ENCODE results near the gene PCMTD2. TPM values are rescaled to one million over a fixed set of nuclear protein-coding genes. Genes with fewer than 3 reads are reported as not detected.

Gene PCMTD2
- total RNA-seq, 1 experiment from 2014 or later, result 52.0 TPM

DNA sequence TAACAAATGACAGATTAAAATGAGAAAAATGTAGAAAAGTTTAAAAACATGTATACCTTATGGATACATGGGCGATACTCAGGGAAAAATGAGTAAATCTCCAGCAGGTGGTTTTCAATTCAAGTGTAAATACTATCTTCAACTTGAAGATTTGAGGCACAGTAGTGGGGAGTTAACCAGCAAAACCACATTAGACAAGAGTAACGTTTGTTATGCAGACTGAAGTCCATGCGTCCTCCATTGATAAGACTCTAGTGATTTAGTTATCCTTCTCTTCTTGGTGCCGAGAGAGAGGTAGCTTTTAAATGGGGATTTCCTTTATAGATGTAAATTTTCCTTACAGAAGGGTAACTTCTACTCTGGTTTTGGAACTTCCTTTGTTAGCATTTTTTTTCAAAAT lies 28.1 kb downstream of the PCMTD2 start:
- H3K23me2 ChIP-seq (ENCODE audit: insufficient read length, low read depth, low read length, poor library complexity, severe bottlenecking), result no peaks in the 10 kb centered on the region
- no peak overlapping the region for H3K27ac Mint-ChIP-seq

More for the DNA sequence above, 28.1 kb downstream of the PCMTD2 start:
- Histone ChIP-seq H3K4ac (ENCODE audit: low read depth, low read length) (no peak overlapping the region), H3K56ac (ENCODE audit: insufficient read length, low read depth, low read length) (no peak overlapping the region), H3K9me3 (ENCODE audit: control insufficient read depth, low read depth, low read length) (peaks cover 8% of the 10 kb centered on the region), H3K4me2 (ENCODE audit: insufficient read depth, insufficient read length, low read length) (no peak overlapping the region), H4K20me1 (ENCODE audit: control insufficient read depth, insufficient read depth, insufficient read length) (no peaks in the 10 kb centered on the region), H4K8ac (replicated peaks; ENCODE audit: insufficient read length, low read depth, low read length) (no peak overlapping the region), H2BK20ac (ENCODE audit: low read depth, low read length, poor library complexity, severe bottlenecking) (no peak overlapping the region), H3K27me3 (ENCODE audit: insufficient read depth, low read length) (no peaks in the 10 kb centered on the region), H2BK15ac (ENCODE audit: low read depth, low read length) (no peak overlapping the region), H3K18ac (ENCODE audit: insufficient read length, low read depth, low read length) (no peak overlapping the region), H2AK5ac (ENCODE audit: insufficient read length, low read length) (no peak overlapping the region), H3K79me1 (ENCODE audit: insufficient read depth, low read depth, low read length, poor library complexity, severe bottlenecking) (no peaks in the 10 kb centered on the region), H3K14ac (ENCODE audit: insufficient read depth, low read length) (no peak overlapping the region), H4K5ac (ENCODE audit: insufficient read length, low read depth, low read length) (no peak overlapping the region), H3K9ac (ENCODE audit: extremely low read depth, insufficient read length, low read length) (no peak overlapping the region), H2BK12ac (ENCODE audit: insufficient read length, low read depth, low read length) (no peak overlapping the region), H2AFZ (ENCODE audit: low read length) (no peak overlapping the region), H3K79me2 (ENCODE audit: insufficient read depth, low read length) (no peaks in the 10 kb centered on the region), H3K23ac (ENCODE audit: insufficient read length, low read depth, low read length) (no peak overlapping the region), H3K27ac (ENCODE audit: insufficient read length, low read depth, low read length) (no peak overlapping the region), H2BK5ac (ENCODE audit: insufficient read length, low read length) (no peak overlapping the region), H3K4me1 (ENCODE audit: insufficient read depth, low read length) (no peaks in the 10 kb centered on the region), H3T11ph (ENCODE audit: low read length) (no peak overlapping the region), H2BK120ac (ENCODE audit: low read depth, low read length, poor library complexity, severe bottlenecking) (no peak overlapping the region), H4K91ac (ENCODE audit: insufficient read length, low read depth, low read length) (no peak overlapping the region)
- Mint-ChIP-seq H3K36me3 (ENCODE audit: insufficient read depth in 1 of 3, low read depth in 3 of 3) (peaks cover 17 to 31% (median 23%) of the 10 kb centered on the region in 3 experiments), H3K4me3 (no peak overlapping the region), H3K27me3 (ENCODE audit: low read depth) (peaks cover 2% of the 10 kb centered on the region; the same call in 1 of the 2 replicates), H3K4me1 (no peaks in the 10 kb centered on the region), H3K9me3 (peaks cover 62 to 67% of the 10 kb centered on the region in 2 experiments)
- TF ChIP-seq, protein P1, sequence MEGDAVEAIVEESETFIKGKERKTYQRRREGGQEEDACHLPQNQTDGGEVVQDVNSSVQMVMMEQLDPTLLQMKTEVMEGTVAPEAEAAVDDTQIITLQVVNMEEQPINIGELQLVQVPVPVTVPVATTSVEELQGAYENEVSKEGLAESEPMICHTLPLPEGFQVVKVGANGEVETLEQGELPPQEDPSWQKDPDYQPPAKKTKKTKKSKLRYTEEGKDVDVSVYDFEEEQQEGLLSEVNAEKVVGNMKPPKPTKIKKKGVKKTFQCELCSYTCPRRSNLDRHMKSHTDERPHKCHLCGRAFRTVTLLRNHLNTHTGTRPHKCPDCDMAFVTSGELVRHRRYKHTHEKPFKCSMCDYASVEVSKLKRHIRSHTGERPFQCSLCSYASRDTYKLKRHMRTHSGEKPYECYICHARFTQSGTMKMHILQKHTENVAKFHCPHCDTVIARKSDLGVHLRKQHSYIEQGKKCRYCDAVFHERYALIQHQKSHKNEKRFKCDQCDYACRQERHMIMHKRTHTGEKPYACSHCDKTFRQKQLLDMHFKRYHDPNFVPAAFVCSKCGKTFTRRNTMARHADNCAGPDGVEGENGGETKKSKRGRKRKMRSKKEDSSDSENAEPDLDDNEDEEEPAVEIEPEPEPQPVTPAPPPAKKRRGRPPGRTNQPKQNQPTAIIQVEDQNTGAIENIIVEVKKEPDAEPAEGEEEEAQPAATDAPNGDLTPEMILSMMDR (conservative IDR thresholded peaks at IDR 0.05), result no peak
- DNase-seq, result no peak
- no CpG with 5 or more reads among the region's 4 CpGs for WGBS (ENCODE audit: extremely low coverage, insufficient read length, low lambda C conversion rate)
